ES-I3 (cell line): ENCODE results near the gene WDR1.

ENCODE experiments used
- H3K36me3 ChIP-seq: 2 replicates; pipeline ENCODE4 v1.6.1; 2013; ENCODE audit warnings: mild to moderate bottlenecking, low read length, control low read depth, moderate library complexity; ENCODE audit not compliant: insufficient read depth
- H3K4me1 ChIP-seq: 2 replicates; pipeline ENCODE4 v1.6.1; 2013; ENCODE audit warnings: mild to moderate bottlenecking, control low read depth, low read length; ENCODE audit not compliant: insufficient read depth
- H3K9ac ChIP-seq: 2 replicates; pipeline ENCODE4 v1.6.1; 2013; ENCODE audit warnings: low read depth, mild to moderate bottlenecking, low read length, moderate library complexity
- H3K9me3 ChIP-seq: 2 replicates; pipeline ENCODE4 v1.6.1; 2013; ENCODE audit warnings: mild to moderate bottlenecking, low read length, moderate library complexity; ENCODE audit not compliant: control insufficient read depth, insufficient read depth

Gene WDR1

GRCh38 chr4:10032625-10033024 is 84.0 kb downstream of the WDR1 start:
- no peak overlapping the region for H3K9ac ChIP-seq
- H3K9me3 ChIP-seq: no peaks in the 10 kb centered on the region
- H3K4me1 ChIP-seq: peaks cover 11% of the 10 kb centered on the region
- H3K36me3 ChIP-seq: no peaks in the 10 kb centered on the region

- Histone ChIP-seq H3K9ac (no peak overlapping the region), H3K36me3 (no peaks in the 10 kb centered on the region), H3K4me1 (peaks cover 11% of the 10 kb centered on the region), H3K9me3 (no peaks in the 10 kb centered on the region)
Observed at GRCh38 chr4:10031668-10032590, 84.7 kb downstream of the WDR1 start.

- Histone ChIP-seq H3K4me1 (peaks cover 11% of the 10 kb centered on the region), H3K9me3 (no peaks in the 10 kb centered on the region), H3K9ac (no peak overlapping the region), H3K36me3 (no peaks in the 10 kb centered on the region)
Observed at GRCh38 chr4:10030972-10031667, 85.5 kb downstream of the WDR1 start.

- Histone ChIP-seq H3K36me3 (no peaks in the 10 kb centered on the region), H3K4me1 (peaks cover 11% of the 10 kb centered on the region), H3K9ac (no peak overlapping the region), H3K9me3 (no peaks in the 10 kb centered on the region)
Observed at GRCh38 chr4:10029403-10029802, 87.2 kb downstream of the WDR1 start.

DNA sequence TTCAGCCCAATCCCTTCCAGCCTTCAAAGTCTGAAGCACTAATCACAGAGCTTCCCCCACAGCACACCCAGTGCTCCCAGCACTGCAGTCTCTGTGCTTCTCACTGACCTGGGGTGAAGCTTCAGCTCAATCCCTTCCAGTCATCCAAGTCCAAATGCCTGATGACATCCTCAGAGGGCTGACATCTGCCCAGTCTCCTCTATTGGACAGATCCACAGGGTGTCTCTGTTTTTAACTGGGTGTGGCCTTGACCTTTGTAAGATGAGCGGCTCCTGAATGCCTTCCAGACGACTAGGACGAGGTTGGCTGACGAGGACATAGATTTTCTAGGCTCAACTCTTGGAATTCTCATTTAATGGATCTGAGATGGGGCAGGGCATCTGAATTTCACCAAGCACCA is 87.7 kb downstream of the WDR1 start:
- H3K9ac ChIP-seq: no peak overlapping the region
- peaks cover 11% of the 10 kb centered on the region for H3K4me1 ChIP-seq
- H3K36me3 ChIP-seq: no peaks in the 10 kb centered on the region
- H3K9me3 ChIP-seq: no peaks in the 10 kb centered on the region

DNA sequence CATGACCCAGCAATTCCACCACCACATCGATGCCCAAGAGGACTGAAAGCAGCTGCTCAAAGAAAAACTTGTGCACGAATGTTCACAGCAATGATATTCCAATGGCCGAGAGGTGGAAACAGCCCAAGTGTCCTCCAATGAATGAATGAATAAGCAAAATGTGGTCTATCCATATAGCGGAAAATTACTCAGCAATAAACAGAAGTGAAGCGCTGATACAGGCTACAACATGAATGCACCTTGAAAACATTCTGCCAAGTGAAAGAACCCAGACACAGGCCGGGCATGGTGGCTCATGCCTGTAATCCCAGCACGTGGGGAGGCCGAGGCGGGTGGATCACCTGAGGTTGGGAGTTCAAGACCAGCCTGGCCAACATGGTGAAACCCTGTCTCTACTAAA is 90.1 kb downstream of the WDR1 start:
- no peaks in the 10 kb centered on the region for H3K9me3 ChIP-seq

GRCh38 chr4:10025230-10025806 is 91.3 kb downstream of the WDR1 start:
- Histone ChIP-seq H3K36me3 (no peaks in the 10 kb centered on the region), H3K9ac (no peak overlapping the region), H3K9me3 (no peaks in the 10 kb centered on the region), H3K4me1 (no peaks in the 10 kb centered on the region)

More for the DNA sequence above, 90.1 kb downstream of the WDR1 start:
- Histone ChIP-seq H3K9ac (no peak overlapping the region), H3K36me3 (no peaks in the 10 kb centered on the region), H3K4me1 (no peaks in the 10 kb centered on the region)
